ENCODE data around the gene PIK3AP1.

PIK3AP1 gene

DNA sequence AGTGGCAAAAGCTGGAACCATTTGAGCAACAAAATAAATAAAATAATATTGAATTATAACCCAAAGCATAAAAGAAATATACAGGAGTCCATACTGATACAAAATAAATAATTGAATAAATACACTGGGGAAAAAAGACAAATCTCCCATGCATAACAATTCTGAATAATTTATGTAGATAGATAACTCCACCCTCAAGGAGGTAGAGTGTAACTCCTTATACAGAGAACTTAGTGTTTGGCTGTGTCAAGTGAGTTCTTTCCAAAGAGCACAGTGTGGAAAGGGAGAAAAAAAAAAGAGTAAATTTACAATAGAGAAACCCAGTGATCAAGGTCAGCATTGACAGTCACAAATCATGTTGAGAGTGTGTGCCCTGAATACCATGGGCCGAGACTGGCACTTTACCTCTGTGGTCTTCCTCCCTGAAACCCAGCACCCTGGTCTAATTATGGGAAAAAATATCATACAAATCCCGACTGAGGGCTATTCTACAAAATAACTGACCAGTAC lies 5.5 kb downstream of the PIK3AP1 start:
- H3K9me3 Mint-ChIP-seq, result no peaks in the 10 kb centered on the region
- no peak for DNase-seq
- TF ChIP-seq, protein P1, sequence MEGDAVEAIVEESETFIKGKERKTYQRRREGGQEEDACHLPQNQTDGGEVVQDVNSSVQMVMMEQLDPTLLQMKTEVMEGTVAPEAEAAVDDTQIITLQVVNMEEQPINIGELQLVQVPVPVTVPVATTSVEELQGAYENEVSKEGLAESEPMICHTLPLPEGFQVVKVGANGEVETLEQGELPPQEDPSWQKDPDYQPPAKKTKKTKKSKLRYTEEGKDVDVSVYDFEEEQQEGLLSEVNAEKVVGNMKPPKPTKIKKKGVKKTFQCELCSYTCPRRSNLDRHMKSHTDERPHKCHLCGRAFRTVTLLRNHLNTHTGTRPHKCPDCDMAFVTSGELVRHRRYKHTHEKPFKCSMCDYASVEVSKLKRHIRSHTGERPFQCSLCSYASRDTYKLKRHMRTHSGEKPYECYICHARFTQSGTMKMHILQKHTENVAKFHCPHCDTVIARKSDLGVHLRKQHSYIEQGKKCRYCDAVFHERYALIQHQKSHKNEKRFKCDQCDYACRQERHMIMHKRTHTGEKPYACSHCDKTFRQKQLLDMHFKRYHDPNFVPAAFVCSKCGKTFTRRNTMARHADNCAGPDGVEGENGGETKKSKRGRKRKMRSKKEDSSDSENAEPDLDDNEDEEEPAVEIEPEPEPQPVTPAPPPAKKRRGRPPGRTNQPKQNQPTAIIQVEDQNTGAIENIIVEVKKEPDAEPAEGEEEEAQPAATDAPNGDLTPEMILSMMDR (IDR thresholded peaks at IDR 0.05), result no peak
- H3K27ac Mint-ChIP-seq, result no peak overlapping the region
- peaks cover 14% of the 10 kb centered on the region for H3K4me1 Mint-ChIP-seq
- H3K4me3 Mint-ChIP-seq, result no peak overlapping the region
- H3K27me3 Mint-ChIP-seq (ENCODE audit: low read depth, poor library complexity), result peaks cover 9% of the 10 kb centered on the region
- no peaks in the 10 kb centered on the region for H3K36me3 Mint-ChIP-seq (ENCODE audit: low read depth)

DNA sequence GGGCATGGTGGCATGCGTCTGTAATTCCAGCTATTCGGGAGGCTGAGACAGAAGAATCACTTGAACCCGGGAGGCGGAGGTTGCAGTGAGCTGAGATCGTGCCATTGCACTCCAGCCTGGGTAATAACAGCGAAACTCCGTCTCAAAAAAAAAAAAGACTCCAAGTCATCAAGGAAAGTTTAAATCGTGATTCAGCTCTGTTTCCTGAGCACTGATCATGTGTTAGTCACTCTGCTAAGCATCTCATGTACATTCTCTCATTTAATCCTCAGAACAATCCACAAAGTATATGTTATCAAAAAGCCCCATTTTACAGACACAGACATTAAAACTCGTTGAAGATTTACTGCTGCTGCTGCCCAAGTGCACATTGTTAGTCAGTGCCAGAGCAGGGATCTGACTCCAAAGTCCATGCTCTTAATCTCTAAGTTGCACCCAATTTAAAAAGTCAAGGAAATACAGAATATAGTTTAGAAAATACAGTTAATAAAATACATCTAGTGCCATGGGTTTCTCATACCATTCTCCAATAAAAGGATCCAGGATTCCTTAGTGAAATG lies 6.2 kb downstream of the PIK3AP1 start:
- H3K27me3 Mint-ChIP-seq (ENCODE audit: low read depth, poor library complexity), result peaks cover 4% of the 10 kb centered on the region
- no peak overlapping the region for H3K4me3 Mint-ChIP-seq
- no peak overlapping the region for H3K27ac Mint-ChIP-seq
- H3K36me3 Mint-ChIP-seq (ENCODE audit: low read depth), result no peaks in the 10 kb centered on the region
- H3K9me3 Mint-ChIP-seq, result no peaks in the 10 kb centered on the region
- DNase-seq, result no peak
- H3K4me1 Mint-ChIP-seq, result peaks cover 7% of the 10 kb centered on the region
- TF ChIP-seq, protein P1 (IDR thresholded peaks at IDR 0.05), result no peak

DNA sequence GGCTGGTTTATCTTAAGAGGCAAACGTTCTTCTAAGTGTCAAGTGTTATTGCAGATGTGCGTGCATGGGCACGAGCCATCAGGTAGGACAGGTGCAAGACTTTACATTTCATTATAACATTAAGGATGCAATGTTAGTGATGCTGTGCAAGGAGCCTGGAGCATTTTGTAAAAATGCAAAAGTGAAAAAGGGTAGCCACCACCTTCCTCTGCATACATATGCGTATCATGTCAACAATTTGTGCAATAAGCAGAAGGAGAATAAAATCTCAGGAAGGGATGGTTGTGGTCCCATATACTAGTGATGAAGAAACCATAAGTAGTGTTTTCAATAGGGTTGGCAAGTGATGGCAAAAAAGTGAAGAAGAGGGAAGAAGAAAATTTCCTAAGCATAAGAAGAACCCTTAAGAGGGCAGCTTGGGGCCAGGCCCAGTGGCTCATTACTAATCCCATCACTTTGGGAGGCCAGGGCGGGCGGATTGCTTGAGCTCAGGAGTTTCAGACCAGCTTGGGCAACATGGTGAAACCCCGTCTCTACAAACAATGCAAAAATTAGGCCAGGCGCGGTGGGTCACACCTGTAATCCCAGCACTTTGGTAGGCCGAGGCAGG lies 7.5 kb downstream of the PIK3AP1 start:
- no peaks in the 10 kb centered on the region for H3K9me3 Mint-ChIP-seq
- TF ChIP-seq, protein P1 (IDR thresholded peaks at IDR 0.05), result no peak

DNA sequence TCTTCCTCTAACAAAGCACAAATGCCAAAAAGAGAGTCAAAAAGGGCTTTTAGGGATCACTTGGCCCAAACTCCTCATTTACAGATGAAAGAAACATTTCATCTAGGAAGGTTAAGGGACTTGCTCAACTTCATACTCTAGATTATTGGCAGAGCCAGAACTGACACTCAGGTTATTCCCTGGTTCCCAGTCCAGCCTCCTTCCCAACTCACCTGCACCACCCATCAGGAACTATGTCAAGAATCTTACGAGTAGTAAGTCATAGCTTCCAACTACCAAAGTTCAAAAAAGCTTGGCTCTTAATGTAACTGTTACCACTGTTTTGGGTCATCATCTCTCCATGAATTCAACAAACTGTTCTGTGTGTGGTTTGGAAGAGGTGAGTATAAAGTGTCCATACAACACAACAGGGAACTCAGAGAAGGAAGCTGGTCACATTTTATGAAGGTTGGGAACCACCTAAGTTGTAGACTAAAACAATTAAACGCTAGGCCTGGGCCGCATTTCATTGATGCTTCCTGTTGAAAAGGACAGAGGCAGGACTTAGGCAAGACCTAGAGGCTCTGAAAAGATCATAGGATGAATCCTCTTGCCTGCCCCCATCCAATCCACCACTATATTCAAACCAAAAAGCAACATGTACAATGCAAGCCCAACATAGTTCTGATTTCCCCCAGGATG lies 9.1 kb downstream of the PIK3AP1 start:
- no peaks in the 10 kb centered on the region for H3K9me3 Mint-ChIP-seq
- H3K4me1 Mint-ChIP-seq, result no peaks in the 10 kb centered on the region
- no peak for DNase-seq
- peaks cover 5% of the 10 kb centered on the region for H3K27me3 Mint-ChIP-seq (ENCODE audit: low read depth, poor library complexity)
- H3K36me3 Mint-ChIP-seq (ENCODE audit: low read depth), result no peaks in the 10 kb centered on the region
- TF ChIP-seq, protein P1 (IDR thresholded peaks at IDR 0.05), result no peak
- no peak overlapping the region for H3K27ac Mint-ChIP-seq
- no peak overlapping the region for H3K4me3 Mint-ChIP-seq

More for the DNA sequence above, 7.5 kb downstream of the PIK3AP1 start:
- Mint-ChIP-seq H3K4me1 (no peaks in the 10 kb centered on the region), H3K4me3 (no peak overlapping the region), H3K27ac (no peak overlapping the region), H3K36me3 (ENCODE audit: low read depth) (no peaks in the 10 kb centered on the region), H3K27me3 (ENCODE audit: low read depth, poor library complexity) (peaks cover 5% of the 10 kb centered on the region)
- DNase-seq, result no peak

DNA sequence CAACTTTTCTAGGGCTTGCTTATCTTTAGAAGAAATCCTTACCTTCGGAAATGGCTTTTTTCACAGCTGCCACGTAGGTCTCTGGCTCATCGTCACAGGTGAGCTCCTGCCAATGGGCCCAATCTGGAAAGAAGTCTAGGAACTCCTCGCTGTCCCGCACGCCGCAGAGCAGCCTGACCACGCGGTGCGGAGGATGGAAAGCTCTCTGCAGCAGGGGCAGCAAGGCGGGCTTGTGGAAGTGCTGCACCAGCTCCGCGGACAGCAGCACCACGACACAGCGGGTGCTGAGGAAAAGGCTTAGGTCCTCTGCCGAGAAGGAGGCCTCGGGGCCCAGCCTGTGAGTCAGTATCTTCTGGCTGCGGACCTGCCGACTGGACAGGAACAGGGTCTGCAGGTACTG lies 10.8 kb downstream of the PIK3AP1 start:
- no peak overlapping the region for H3K4me3 Mint-ChIP-seq
- peaks cover 8% of the 10 kb centered on the region for H3K4me1 Mint-ChIP-seq
- peaks cover 5% of the 10 kb centered on the region for H3K27me3 Mint-ChIP-seq (ENCODE audit: low read depth, poor library complexity)
- no peaks in the 10 kb centered on the region for H3K9me3 Mint-ChIP-seq
- DNase-seq, result no peak
- no peaks in the 10 kb centered on the region for H3K36me3 Mint-ChIP-seq (ENCODE audit: low read depth)
- TF ChIP-seq, protein P1 (IDR thresholded peaks at IDR 0.05), result no peak
- H3K27ac Mint-ChIP-seq, result no peak overlapping the region

All from nephron progenitor cell (in vitro differentiated cells).